Loucy (cell line): Measurements from ENCODE around the gene DCTN5.

Experiments used
- EZH2phosphoT487 ChIP-seq: fragments of 200-600 bp; IDR thresholded peaks from 2 replicates; pipeline ENCODE4 v1.6.1; 2018; ENCODE audit warnings: antibody characterized with exemption, mild to moderate bottlenecking, moderate library complexity, borderline replicate concordance
- TF ChIP-seq, protein P1 (sequence below): fragments of 200-600 bp; sonication (generic); conservative IDR thresholded peaks from 2 replicates; pipeline ENCODE4 v1.5.1; 2014; ENCODE audit warnings: mild to moderate bottlenecking, antibody characterized with exemption, low read length

- TF ChIP-seq, protein P1, sequence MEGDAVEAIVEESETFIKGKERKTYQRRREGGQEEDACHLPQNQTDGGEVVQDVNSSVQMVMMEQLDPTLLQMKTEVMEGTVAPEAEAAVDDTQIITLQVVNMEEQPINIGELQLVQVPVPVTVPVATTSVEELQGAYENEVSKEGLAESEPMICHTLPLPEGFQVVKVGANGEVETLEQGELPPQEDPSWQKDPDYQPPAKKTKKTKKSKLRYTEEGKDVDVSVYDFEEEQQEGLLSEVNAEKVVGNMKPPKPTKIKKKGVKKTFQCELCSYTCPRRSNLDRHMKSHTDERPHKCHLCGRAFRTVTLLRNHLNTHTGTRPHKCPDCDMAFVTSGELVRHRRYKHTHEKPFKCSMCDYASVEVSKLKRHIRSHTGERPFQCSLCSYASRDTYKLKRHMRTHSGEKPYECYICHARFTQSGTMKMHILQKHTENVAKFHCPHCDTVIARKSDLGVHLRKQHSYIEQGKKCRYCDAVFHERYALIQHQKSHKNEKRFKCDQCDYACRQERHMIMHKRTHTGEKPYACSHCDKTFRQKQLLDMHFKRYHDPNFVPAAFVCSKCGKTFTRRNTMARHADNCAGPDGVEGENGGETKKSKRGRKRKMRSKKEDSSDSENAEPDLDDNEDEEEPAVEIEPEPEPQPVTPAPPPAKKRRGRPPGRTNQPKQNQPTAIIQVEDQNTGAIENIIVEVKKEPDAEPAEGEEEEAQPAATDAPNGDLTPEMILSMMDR: no peak
- no peak for TF ChIP-seq EZH2phosphoT487
Measured at GRCh38 chr16:23712976-23713375, 71.7 kb downstream of the DCTN5 start, which contains the start of gene ERN2.
